Sigmoid colon (tissue), 7 donors: ENCODE results near the gene CXCL12. TPM values are rescaled to one million over a fixed set of nuclear protein-coding genes. Genes with fewer than 3 reads are reported as not detected.
A peak's percentile ranks its signal among the peaks of the same experiment; 100 is the strongest.

ENCODE experiments used
- DNase-seq: peaks from one replicate; pipeline ENCODE4 v3.0.0-alpha.2; 2019
- H3K27ac ChIP-seq, 4 donors: fragments of 200-600 bp; sonication (generic); one replicate each; pipeline ENCODE4 v1.5.1; 2016 to 2019; ENCODE audit warnings: mild to moderate bottlenecking in 1 of 4
- H3K27me3 ChIP-seq, 3 donors: fragments of 200-600 bp; sonication (generic); one replicate each; pipeline ENCODE4 v1.5.1; 2019; ENCODE audit warnings: mild to moderate bottlenecking in 1 of 3
- H3K36me3 ChIP-seq, 4 donors: fragments of 200-600 bp; sonication (generic); one replicate each; pipeline ENCODE4 v1.5.1; 2016 to 2019
- H3K4me1 ChIP-seq, 4 donors: fragments of 200-600 bp; sonication (generic); one replicate each; pipeline ENCODE4 v1.5.1; 2017 to 2019
- H3K4me3 ChIP-seq, 4 donors: fragments of 200-600 bp; sonication (generic); one replicate each; pipeline ENCODE4 v1.5.1; 2017 to 2019; ENCODE audit warnings: mild to moderate bottlenecking in 2 of 4, moderate library complexity in 1 of 4
- H3K9me3 ChIP-seq, 4 donors: fragments of 200-600 bp in 3 of 4; sonication (generic) in 3 of 4; one replicate each; pipeline versions ENCODE4 v1.5.1 to v1.6.1; 2013 to 2019
- CTCF ChIP-seq, 4 experiments: fragments of 450-650 bp in 3 of 4; fragments of 200-600 bp in 1 of 4; IDR thresholded peaks; one replicate each; pipeline ENCODE4 v1.5.1; 2016 to 2019; ENCODE audit warnings: antibody characterized with exemption in 4 of 4, mild to moderate bottlenecking in 3 of 4, moderate library complexity in 2 of 4
- EP300 ChIP-seq, 4 donors: sonication (generic); formaldehyde crosslinking; IDR thresholded peaks; one replicate each; pipeline ENCODE4 v1.6.1; 2017; ENCODE audit warnings: antibody characterized with exemption in 4 of 4
- POLR2A ChIP-seq, 2 donors: fragments of 450-650 bp; IDR thresholded peaks; one replicate each; pipeline ENCODE4 v1.6.1; 2016; ENCODE audit warnings: antibody characterized with exemption in 2 of 2, mild to moderate bottlenecking in 2 of 2, moderate library complexity in 2 of 2
- POLR2AphosphoS5 ChIP-seq, 4 donors: sonication (generic); formaldehyde crosslinking; IDR thresholded peaks; one replicate each; pipeline ENCODE4 v1.6.1; 2017; ENCODE audit warnings: antibody characterized with exemption in 4 of 4
- WGBS, 2 donors: extraction: QIAGEN DNeasy Blood & Tissue Kit; methylation state at CpG; one replicate each; pipeline ENCODE4 v1.1.7; 2013; 5-methylcytosine and 5-hydroxymethylcytosine counted together
- intact Hi-C: fragments of 100-400 bp; cut with DNase I; formaldehyde crosslinking; loops from one replicate; pipeline ENCODE4 v1.15.1; 2023
- polyA plus RNA-seq, 3 donors: library from polyadenylated mRNA; stranded (reverse); fragments of 200-250 nt; gene quantifications; one replicate each; pipeline ENCODE4 v1.2.3, GENCODE V29; 2013
- total RNA-seq, 4 donors: library from RNA; depleted of rRNA; stranded (reverse); fragments of >200 nt; gene quantifications; one replicate each; pipeline ENCODE4 v1.1.0, GENCODE V29; 2016
- donor health status: healthy with polysubstance abuse.
- donor health status: Bipolar disorder and iron deficiency.
- donor health status: healthy.

The CXCL12 gene
- total and polyA plus RNA-seq, 7 donors = 13.6 to 111 (median 72.1) TPM

- Histone ChIP-seq H3K4me3 (no peak overlapping the region), H3K4me1 (peaks cover 0 to 20% (median 2%) of the 10 kb centered on the region in 4 donors), H3K27ac (no peak overlapping the region), H3K9me3 (no peaks in the 10 kb centered on the region), H3K27me3 (peaks cover 0 to 9% (median 8%) of the 10 kb centered on the region in 3 donors), H3K36me3 (peaks cover 0 to 47% (median 0%) of the 10 kb centered on the region in 4 donors)
- peak; percentile 54 for DNase-seq
- WGBS, 2 donors = 89 to 92% methylated on average over 14 of the region's 14 CpGs
- intact Hi-C loops = no loop called here
- TF ChIP-seq POLR2AphosphoS5 (IDR thresholded peaks at IDR 0.05) = no peak
- TF ChIP-seq EP300 (IDR thresholded peaks at IDR 0.05) = no peak
- TF ChIP-seq CTCF (IDR thresholded peaks at IDR 0.05) = no peak
- no peak for TF ChIP-seq POLR2A (IDR thresholded peaks at IDR 0.05)
Observed at GRCh38 chr10:44378626-44379025, 6.3 kb downstream of the CXCL12 start.

GRCh38 chr10:44377651-44378310 is 7.1 kb downstream of the CXCL12 start:
- 93 to 94% methylated on average over 16 of the region's 16 CpGs for WGBS, 2 donors
- no peak for TF ChIP-seq POLR2AphosphoS5 (IDR thresholded peaks at IDR 0.05)
- TF ChIP-seq CTCF (IDR thresholded peaks at IDR 0.05) = no peak
- no peak for TF ChIP-seq POLR2A (IDR thresholded peaks at IDR 0.05)
- no peak for TF ChIP-seq EP300 (IDR thresholded peaks at IDR 0.05)
- no peaks in the 10 kb centered on the region for H3K9me3 ChIP-seq
- intact Hi-C loops = no loop called here
- peaks cover 0 to 3% (median under 1%) of the 10 kb centered on the region in 3 donors for H3K27me3 ChIP-seq
- peaks cover 0 to 18% (median 0%) of the 10 kb centered on the region in 4 donors for H3K4me1 ChIP-seq
- H3K36me3 ChIP-seq = peaks cover 0 to 54% (median 0%) of the 10 kb centered on the region in 4 donors
- H3K27ac ChIP-seq = no peak overlapping the region
- no peak overlapping the region for H3K4me3 ChIP-seq
- DNase-seq = no peak

GRCh38 chr10:44376472-44377099 is 8.3 kb downstream of the CXCL12 start:
- H3K27me3 ChIP-seq = no peaks in the 10 kb centered on the region
- intact Hi-C loops = no loop called here
- peak overlapping the region in 1 of 4 donors; percentile 21 for H3K27ac ChIP-seq
- no peaks in the 10 kb centered on the region for H3K9me3 ChIP-seq
- H3K4me1 ChIP-seq = peaks cover 0 to 18% (median 0%) of the 10 kb centered on the region in 4 donors
- TF ChIP-seq CTCF (IDR thresholded peaks at IDR 0.05) = no peak
- TF ChIP-seq POLR2AphosphoS5 (IDR thresholded peaks at IDR 0.05) = peak in 1 of 4 donors; percentile 11
- no peak overlapping the region for H3K4me3 ChIP-seq
- WGBS, 2 donors = 61 to 64% methylated on average over 7 of the region's 7 CpGs
- no peak for DNase-seq
- peaks cover 0 to 66% (median 0%) of the 10 kb centered on the region in 4 donors for H3K36me3 ChIP-seq

- 91 to 92% methylated on average over 6 of the region's 6 CpGs for WGBS, 2 donors
- H3K4me3 ChIP-seq = no peak overlapping the region
- intact Hi-C loops = no loop called here
- DNase-seq = no peak
- no peaks in the 10 kb centered on the region for H3K27me3 ChIP-seq
- peaks cover 0 to 57% (median 0%) of the 10 kb centered on the region in 4 donors for H3K36me3 ChIP-seq
- H3K9me3 ChIP-seq = no peaks in the 10 kb centered on the region
- no peak overlapping the region for H3K27ac ChIP-seq
- H3K4me1 ChIP-seq = peaks cover 0 to 14% (median 0%) of the 10 kb centered on the region in 4 donors
- no peak for TF ChIP-seq POLR2A (IDR thresholded peaks at IDR 0.05)
Observed at GRCh38 chr10:44374155-44374554, 10.7 kb downstream of the CXCL12 start.

GRCh38 chr10:44373341-44373995 is 11.4 kb downstream of the CXCL12 start:
- no peak for TF ChIP-seq EP300 (IDR thresholded peaks at IDR 0.05)
- no peak for TF ChIP-seq POLR2A (IDR thresholded peaks at IDR 0.05)
- TF ChIP-seq POLR2AphosphoS5 (IDR thresholded peaks at IDR 0.05) = no peak
- TF ChIP-seq CTCF (IDR thresholded peaks at IDR 0.05) = no peak
- Histone ChIP-seq H3K4me1 (peaks cover 0 to 11% (median 0%) of the 10 kb centered on the region in 4 donors), H3K27me3 (no peaks in the 10 kb centered on the region), H3K27ac (no peak overlapping the region), H3K4me3 (no peak overlapping the region), H3K9me3 (no peaks in the 10 kb centered on the region), H3K36me3 (peaks cover 0 to 55% (median 0%) of the 10 kb centered on the region in 4 donors)
- 89 to 91% methylated on average over 27 of the region's 27 CpGs for WGBS, 2 donors
- intact Hi-C loops = no loop called here
- no peak for DNase-seq
